Activated CD8-positive, alpha-beta memory T cell treated with anti-CD3 and anti-CD28 coated beads, Interleukin-2, amount 50 U/mL, for 1 hour (primary cell): ENCODE results near the gene ZNF57.
"Not testable (repeated sequence)": the region's sequence is repeated elsewhere in the genome, so short reads cannot be mapped to it uniquely, and the experiment has no call there.

Source experiments
- DNase-seq: peaks from one replicate; pipeline ENCODE4 v3.0.0-alpha.2; 2020; ENCODE audit errors: extremely low read depth

Gene ZNF57

DNA sequence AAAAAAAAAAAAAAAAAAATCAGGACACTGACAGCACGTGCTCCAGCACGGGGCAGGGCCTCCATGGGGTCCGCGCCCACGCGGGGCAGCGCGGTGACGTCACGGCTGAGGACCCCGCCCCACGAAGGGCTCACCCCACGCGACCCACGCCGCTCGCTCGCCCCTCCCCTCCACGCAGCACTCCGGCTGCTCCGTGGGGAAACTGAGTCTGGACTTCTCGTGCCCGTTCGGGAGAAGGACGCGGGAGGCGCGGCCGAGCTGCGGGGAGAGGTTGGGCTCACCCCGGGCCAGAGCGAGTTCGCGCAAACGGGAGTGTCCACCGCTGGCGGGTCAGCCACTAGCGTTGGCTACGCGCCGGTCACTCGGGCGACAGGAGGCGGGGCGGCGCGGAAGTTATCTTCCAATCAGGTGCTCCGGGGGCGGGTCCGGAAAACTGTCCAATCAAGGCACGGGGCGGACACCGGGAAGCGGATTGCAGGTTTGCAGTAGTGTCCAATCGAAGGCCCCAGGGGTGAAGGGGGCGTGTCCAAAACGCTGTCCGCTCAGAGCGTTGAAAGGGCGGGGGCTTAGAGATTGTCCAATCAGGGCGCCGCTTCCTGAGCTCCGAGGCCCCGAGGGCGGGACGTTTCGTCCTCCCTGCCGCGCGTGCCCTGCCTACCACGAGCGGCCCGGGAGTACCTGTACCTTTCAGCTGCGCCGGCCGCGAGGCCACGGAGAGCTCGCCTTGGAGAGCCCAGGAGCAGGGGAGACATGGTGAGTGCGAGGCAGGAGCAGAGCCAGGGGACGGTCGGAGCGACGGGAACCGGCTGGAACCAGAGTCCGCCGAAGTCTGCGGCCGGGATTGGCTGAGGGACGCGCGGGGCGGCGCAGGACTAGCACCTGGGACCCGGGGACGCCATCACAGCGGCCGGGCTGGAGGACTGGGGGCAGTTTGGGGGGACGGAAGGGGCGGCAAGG is at the start of gene ZNF57:
TSS of gene ZNF57 (plus strand) at position 633 of the 957 bp plus-strand sequence. CDS start at position 751, 118 bp downstream.
- DNase-seq: peak; percentile 98

DNA sequence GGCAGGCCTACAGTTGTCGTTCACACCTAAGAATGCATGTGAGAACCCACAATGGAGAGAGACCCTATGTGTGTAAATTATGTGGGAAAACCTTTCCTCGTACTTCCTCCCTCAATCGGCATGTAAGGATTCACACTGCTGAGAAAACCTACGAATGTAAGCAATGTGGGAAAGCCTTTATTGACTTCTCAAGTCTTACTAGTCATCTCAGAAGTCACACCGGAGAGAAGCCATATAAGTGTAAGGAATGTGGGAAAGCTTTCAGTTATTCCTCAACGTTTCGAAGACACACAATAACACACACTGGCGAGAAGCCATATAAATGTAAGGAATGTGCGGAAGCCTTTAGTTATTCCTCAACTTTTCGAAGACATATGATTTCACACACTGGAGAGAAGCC is 48.1 kb upstream of the ZNF57 start:
- no peak for DNase-seq

GRCh38 chr19:2853015-2853606 is 47.6 kb upstream of the ZNF57 start:
- DNase-seq: no peak

- DNase-seq: no peak
Measured at GRCh38 chr19:2854849-2855248, 45.9 kb upstream of the ZNF57 start.

DNA sequence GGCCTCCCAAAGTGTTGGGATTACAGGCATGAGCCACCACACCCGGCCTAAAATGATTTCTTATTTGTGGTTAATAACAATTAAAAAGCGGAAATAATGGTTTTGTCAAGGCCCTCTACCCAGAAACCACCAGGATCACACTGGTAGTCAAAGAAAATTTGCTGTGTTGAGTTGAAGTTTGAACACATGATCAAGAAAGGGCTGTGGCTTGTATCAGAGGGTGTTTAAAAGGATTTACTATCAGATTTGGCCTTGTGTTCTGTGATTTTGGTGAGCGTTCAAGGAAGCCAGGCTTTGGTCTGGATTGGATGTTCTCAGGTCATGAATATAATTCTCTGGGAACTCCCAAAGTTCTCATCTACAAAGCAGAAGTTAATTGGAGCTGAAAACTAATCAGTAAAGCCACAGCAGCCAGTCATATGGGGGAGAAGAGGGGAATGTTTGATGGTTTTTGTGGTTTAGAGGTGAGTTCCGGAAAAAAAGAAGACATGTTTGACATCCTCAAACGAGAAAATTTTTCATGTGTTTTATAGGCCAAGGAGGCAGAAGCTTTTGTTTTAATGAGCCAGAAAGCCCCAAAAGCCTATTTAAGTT is 44.2 kb upstream of the ZNF57 start:
- no peak for DNase-seq

GRCh38 chr19:2858864-2859263 is 41.9 kb upstream of the ZNF57 start:
- DNase-seq: no peak

- no peak for DNase-seq
Measured at GRCh38 chr19:2863816-2864215, 36.9 kb upstream of the ZNF57 start.

GRCh38 chr19:2865334-2866100 is 35.2 kb upstream of the ZNF57 start:
- no peak for DNase-seq

DNA sequence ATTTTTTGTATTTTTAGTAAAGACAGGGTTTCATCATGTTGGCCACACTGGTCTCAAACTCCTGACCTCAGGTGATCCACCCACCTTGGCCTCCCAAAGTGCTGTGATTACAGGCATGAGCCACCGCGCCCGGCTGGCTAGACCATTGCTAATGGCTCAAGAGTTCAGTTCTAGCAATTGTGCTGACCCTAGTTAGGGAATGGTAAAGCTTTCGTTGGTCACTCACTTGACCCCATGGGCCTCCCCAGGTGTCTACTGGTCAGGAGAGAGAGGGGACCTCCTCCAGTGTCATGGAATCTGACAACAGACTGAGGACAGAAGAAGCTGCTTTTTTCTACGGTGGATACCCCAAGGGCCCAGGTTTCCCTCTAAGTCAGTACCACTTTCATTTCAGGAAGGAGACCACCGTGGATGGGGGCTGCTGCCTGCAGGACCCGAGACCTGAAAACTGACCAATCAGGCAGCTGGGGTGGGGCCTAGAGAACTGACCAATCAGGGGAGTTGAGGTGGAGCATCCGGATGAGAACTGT is 34.2 kb upstream of the ZNF57 start:
- DNase-seq: no peak

DNA sequence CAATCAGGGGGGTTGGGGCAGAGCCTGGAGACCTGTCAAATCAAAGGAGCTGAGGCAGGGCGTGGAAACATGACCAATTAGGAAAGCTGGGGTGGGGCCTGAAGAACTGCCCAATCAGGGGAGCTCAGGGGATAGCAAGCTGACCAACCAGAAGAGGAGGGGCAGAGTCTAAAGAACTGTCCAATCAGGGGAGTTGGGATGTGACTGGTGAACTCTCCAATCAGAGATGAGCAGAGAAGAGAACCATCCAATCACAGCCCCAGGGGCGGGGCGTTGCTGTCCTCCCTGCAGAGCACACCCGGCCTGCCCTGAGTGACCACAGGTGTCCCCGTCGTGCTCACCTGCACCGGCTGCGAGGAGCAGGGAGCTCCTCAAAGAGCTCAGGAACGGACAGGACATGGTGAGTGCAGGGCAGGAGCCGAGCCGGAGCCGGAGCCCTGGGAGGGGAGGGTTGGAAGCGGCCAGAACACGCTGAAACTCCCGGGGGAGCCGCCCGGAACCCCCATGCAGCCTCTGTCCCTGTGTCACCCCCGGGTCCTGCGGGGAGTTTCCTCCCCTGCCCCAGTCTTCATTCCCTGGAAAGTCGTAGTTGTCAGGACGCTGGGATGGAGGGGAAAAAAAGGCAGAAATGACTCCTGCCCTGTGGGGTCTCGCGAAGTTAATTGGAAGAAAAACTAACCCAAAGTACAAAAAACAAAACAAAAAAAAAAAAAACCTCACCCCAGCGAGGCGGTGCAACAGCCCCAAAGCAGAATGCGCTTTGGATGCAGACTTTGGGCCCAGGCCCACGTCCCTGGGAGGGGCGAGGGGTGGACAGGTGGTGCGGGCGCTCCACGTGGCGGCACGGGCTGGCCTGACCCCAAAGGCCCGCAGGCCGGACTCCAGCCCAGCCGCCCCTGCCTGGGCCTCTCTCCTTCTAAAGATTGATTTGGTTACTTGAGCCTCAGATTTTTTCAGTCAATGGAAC is 33.4 kb upstream of the ZNF57 start, which contains the start of gene ZNF556:
TSS of gene ZNF556 (plus strand) at position 311 of the 967 bp plus-strand sequence. CDS start at position 398, 87 bp downstream.
- DNase-seq: no peak

DNA sequence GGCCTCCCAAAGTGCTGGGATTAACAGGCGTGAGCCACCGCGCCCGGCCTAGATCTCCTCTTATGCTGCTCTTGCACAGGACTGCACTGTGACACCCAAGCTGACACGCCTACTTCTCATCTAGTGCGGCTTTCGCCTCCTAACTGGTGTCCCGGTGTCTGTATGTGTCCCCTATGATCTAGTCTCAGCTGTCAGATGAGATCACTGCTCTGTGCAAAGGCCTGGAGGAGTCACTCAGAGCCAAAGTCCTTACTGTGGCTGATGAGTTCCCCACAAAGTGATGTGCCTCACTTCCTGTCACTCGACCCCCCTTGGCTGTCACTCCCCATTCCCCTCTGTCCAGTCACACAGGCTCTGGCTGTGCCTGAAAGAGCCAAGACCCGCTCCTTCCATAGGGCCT is 31.1 kb upstream of the ZNF57 start:
- no peak for DNase-seq

GRCh38 chr19:2872175-2872574 is 28.6 kb upstream of the ZNF57 start:
- not testable (repeated sequence) for DNase-seq

DNA sequence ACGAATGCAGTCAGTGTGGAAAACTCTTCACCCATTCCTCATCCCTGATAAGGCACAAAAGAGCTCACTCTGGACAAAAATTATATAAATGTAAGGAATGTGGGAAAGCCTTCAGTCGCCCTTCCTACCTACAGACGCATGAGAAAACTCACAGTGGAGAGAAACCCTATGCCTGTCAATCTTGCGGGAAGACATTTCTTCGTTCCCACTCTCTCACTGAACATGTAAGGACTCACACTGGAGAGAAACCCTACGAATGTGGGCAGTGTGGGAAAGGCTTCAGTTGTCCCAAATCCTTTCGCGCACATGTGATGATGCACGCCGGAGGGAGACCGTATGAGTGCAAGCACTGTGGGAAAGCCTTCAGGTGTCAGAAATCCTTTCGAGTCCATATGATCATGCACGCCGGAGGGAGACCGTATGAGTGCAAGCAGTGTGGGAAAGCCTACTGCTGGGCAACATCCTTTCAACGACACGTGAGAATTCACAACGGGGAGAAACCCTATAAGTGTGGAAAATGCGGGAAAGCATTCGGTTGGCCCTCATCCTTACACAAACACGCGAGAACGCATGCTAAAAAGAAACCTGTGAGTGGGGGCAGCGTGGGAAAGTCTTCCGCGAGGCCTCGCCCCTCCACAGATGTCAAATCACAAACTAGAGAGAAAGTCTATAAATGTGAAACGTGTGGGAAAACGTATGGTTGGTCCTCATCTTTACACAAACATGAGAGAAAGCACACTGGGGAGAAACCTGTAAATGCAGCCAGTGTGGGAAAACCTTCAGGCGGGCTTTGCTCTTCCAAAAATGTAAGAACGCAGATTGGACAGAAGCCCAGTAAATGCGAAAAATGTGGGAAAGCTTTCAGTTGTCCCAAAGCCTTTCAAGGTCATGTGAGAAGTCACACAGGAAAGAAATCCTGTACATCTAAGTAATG is 23.1 kb upstream of the ZNF57 start:
- no peak for DNase-seq

- DNase-seq: no peak
Measured at GRCh38 chr19:2883686-2884439, 16.9 kb upstream of the ZNF57 start.

DNA sequence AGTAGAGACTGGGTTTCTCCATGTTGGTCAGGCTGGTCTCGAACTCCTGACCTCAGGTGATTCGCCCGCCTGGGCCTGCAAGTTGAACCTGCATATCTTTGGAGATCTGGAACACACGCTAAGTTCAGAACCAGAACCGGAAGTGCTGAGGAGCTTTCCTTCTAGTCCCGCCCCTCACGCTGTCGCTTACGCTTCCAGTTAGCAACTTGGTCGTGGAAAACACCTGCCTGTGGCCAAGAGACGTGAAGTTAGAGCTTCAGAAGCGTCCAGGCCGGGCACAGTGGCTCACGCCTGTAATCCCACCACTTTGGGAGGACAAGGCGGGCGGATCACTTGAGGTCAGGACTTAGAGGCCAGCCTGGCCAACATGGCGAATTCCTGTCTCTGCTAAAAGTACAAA is 15.0 kb upstream of the ZNF57 start:
- no peak for DNase-seq

GRCh38 chr19:2887391-2887914 is 13.3 kb upstream of the ZNF57 start:
- no peak for DNase-seq

GRCh38 chr19:2888731-2889224 is 11.9 kb upstream of the ZNF57 start:
- DNase-seq: no peak

- DNase-seq: not testable (repeated sequence)
Measured at GRCh38 chr19:2890531-2890930, 10.2 kb upstream of the ZNF57 start.
